ENCODE results near the gene SLC7A1.

Gene SLC7A1

DNA sequence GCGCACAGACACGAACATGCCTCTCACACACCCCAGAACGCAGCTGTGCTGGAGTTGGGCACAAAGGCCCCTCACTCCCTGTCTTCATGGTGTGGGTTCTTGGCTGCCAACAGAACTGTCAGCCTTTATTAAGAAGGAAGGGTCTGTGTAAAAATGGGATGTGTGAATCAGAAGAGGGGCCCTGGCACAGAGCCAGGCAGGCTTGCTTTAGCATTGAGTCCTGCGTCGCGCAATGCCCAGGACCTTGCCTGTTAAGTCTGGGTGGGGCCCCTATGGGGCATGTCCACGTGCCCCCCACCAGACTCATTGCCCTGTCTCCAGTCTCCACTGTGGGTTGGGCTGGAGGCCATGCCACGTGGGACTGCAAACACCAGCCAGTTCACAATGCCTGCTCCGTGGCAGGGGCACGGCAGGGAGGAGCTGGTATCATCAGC is 84.8 kb downstream of the SLC7A1 start:
- no peak for DNase-seq (ENCODE audit: low read depth in 2 of 2)

- DNase-seq (ENCODE audit: low read depth in 2 of 2) = no peak
Measured at GRCh38 chr13:29509999-29510589, 85.4 kb downstream of the SLC7A1 start.

DNA sequence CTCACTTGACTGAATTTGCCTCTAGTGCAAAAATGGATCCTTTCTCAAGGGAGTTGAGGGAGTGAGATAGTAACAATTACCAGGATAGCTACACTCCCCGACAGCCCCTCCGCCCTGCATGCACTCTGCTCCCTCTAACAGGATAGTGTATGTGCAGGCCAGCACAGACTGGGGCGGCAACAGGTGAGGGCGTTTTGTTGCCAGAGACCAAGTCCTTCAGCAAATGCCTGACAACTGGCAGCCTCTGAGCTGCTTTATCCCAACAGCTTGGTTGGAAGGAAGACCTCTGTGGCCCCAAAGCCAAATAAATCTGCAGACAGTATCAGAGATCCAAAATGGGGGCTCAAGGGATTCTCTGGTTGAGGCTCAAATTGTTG is 86.6 kb downstream of the SLC7A1 start:
- no peak for DNase-seq (ENCODE audit: low read depth in 2 of 2)

DNA sequence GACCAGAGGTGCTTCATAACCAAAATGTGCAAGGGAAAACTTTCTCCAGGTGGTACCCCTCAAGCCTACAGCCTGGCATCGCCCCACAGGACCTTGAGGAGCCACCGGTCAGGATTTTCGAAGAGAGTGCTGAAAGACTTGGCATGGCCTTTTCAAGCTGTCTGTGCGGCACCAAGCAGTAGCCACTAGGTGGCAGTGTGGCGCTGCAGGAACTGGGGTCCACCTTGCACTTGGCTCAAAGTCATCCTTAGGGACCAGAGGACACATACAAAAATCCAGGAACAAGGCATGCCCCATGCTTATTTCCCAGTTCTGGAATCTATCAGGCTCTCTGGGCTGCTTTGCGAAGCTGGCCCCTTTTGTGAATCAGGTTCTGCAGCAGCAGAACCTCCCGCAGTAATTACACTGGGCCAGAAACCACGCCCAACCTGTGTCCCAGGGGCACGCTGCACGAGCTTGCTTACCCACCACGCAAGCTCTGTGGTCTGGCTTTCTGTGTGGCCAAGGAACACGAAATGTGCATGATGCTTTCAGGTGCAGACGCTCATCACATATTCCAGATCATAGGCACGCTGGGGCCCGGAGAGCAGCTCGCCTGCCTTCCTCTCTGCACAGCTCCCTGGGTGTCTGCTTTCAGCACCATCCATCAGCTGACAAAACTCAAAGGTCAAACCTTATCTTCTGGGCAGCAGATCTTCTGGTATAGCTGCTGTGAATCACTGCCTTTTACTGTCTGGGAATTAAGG is 87.2 kb downstream of the SLC7A1 start:
- peak; percentile 47 to 51 for DNase-seq (ENCODE audit: low read depth in 2 of 2)

GRCh38 chr13:29507356-29507755 is 88.1 kb downstream of the SLC7A1 start:
- DNase-seq (ENCODE audit: low read depth in 2 of 2) = no peak

- no peak for DNase-seq (ENCODE audit: low read depth in 2 of 2)
Measured at GRCh38 chr13:29505950-29506349, 89.5 kb downstream of the SLC7A1 start.

DNA sequence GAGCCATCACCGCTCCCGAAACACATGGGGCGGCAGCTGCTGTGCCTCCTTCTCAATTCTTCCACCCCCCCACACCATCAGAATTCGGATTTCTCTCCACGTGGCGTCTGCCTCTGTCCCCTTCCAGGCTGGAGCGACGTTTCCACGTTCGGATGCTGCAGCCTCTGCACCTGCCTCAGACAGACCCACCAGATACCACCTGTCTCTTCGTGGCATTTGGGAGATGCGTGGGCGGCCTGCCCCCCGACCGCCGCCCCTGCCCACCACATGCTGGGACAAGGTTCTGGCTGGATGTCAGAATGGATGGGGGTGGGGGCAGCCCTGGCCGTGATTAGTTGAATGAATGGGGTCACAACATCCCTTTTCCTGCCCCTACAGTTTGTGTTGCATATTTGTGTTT is 90.0 kb downstream of the SLC7A1 start:
- no peak for DNase-seq (ENCODE audit: low read depth in 2 of 2)

GRCh38 chr13:29504691-29505090 is 90.8 kb downstream of the SLC7A1 start:
- no peak for DNase-seq (ENCODE audit: low read depth in 2 of 2)

- DNase-seq (ENCODE audit: low read depth in 2 of 2) = no peak
Measured at GRCh38 chr13:29503041-29503837, 92.2 kb downstream of the SLC7A1 start.

GRCh38 chr13:29502391-29503008 is 93.0 kb downstream of the SLC7A1 start:
- no peak for DNase-seq (ENCODE audit: low read depth in 2 of 2)

DNA sequence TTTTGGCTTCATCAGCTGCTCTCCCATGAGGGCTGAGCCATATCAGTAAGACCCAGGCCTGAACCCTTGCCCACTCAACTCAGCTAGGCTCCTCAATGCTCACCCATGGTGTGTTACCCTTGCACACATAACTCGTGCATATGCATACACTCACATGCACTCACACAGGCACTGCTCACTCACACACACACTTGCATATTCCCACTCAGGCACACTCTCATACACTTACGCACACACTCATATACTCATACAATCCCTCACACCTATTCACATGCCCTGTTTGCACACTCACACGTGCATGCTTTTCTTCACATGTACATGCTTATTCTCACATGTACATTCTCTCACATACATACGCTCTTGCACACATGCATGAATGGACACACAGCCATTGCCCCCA is 93.8 kb downstream of the SLC7A1 start:
- no peak for DNase-seq (ENCODE audit: low read depth in 2 of 2)

DNA sequence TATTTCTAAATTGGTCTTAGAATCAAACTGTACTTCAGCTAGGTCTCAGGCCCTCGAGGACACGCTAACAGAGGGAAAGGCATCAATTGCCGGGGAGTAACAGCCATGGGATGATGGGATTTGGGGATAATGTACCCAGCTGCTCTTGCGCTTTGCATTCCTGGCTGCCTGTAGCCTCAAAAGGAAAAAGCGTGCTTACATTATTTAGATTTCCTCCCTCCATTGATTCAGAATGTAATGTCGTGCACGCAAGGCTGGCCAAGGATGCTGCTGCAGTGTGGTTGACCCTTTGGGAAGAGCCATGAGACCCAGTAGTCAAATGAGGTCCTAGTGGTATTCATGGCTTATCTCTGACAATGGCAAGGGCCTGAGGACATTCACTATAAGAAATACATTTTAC is 95.1 kb downstream of the SLC7A1 start:
- no peak for DNase-seq (ENCODE audit: low read depth in 2 of 2)

- no peak for DNase-seq (ENCODE audit: low read depth in 2 of 2)
Measured at GRCh38 chr13:29499506-29500165, 95.9 kb downstream of the SLC7A1 start.

GRCh38 chr13:29498426-29499040 is 97.0 kb downstream of the SLC7A1 start:
- DNase-seq (ENCODE audit: low read depth in 2 of 2) = no peak

DNA sequence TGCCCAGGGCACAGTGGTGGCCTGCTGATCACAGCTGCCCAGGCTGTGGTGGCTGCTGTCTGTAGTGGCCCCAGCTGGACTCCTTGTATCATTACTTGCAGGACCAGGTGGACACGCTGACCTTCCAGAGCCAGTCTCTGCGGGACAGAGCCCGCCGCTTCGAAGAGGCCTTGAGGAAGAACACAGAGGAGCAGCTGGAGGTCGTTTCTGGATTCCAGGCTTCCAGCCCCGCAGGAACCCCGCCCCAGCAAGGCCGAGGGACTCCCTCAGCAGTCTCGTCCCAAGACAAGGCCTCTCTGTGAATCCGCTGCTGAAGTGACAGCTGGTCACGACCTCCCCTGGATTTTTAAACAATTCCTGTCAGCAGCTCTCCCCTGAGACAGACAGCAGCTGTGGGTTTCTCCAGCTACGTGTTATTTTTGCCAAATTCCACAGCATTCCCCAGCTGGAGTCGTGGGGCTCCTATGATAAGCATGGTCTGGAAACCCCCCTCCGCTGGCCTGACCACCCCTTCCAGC is 98.3 kb downstream of the SLC7A1 start:
- DNase-seq (ENCODE audit: low read depth in 2 of 2) = no peak

GRCh38 chr13:29496241-29496712 is 99.2 kb downstream of the SLC7A1 start:
- no peak for DNase-seq (ENCODE audit: low read depth in 2 of 2)

DNA sequence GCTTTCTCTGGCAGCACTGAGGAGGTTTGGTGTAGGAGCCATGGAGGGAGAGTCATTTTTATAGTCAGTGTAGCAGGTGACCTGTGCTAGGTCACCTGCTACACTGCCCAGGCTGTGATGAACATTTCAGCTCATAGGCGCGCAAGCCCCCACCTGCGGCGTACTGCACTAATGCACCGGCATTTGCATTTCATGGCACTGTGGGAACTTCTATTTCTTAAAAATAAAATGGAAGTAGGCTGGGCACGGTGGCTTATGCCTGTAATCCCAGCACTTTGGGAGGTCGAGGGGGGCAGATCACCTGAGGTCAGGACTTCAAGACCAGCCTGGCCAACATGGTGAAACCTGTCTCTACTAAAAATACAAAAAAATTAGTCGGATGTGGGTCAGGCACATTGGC is 101.0 kb downstream of the SLC7A1 start:
- no peak for DNase-seq (ENCODE audit: low read depth in 2 of 2)

- DNase-seq (ENCODE audit: low read depth in 2 of 2) = no peak
Measured at GRCh38 chr13:29493796-29494195, 101.7 kb downstream of the SLC7A1 start.

DNA sequence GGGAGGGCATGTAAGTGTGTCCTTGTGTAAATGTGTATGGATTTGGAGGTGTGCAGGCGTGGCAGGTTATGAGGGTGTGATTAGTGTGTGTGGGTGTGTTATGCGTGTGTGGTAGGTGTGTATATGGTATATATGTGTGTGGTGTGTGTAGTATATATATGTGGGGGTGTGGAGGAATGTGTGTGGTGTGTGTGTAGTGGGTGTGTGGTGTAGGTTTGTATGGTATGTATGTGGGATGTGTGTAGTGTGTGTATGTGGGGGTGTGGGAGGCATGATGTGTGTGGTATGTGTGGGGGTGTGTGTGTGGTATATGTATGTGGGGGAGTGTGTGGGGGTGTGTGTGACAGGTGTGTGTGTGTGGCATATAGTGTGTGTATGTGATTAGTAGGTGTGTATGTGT is 104.2 kb downstream of the SLC7A1 start:
- DNase-seq (ENCODE audit: low read depth in 2 of 2) = no peak

GRCh38 chr13:29490561-29490885 is 105.0 kb downstream of the SLC7A1 start:
- DNase-seq (ENCODE audit: low read depth in 2 of 2) = no peak
